Neural cell (in vitro differentiated cells): ENCODE data around the gene EXOC4. TPM values are rescaled to one million over a fixed set of nuclear protein-coding genes. Genes with fewer than 3 reads are reported as not detected.

Source experiments
- H2AFZ ChIP-seq: fragments of 200-600, 300-800 bp; sonication (generic), shearing (Covaris generic); 2 replicates; pipeline ENCODE4 v1.6.0; 2014; ENCODE audit warnings: low read depth, mild to moderate bottlenecking, antibody characterized with exemption, low read length, moderate library complexity
- H3F3A ChIP-seq: fragments of 200-600 bp; shearing (Covaris generic); 2 replicates; pipeline ENCODE4 v1.6.1; 2016; ENCODE audit warnings: mild to moderate bottlenecking, moderate library complexity, mixed read lengths, antibody characterized with exemption, low read length; ENCODE audit not compliant: insufficient read depth, poor library complexity, severe bottlenecking
- H3K27ac ChIP-seq: fragments of 200-600, 300-800 bp; sonication (generic), shearing (Covaris generic); 2 replicates; pipeline ENCODE4 v1.5.1; 2014; ENCODE audit warnings: mild to moderate bottlenecking, low read length, moderate library complexity
- H3K27me3 ChIP-seq: fragments of 300-800, 200-600 bp; sonication (generic), shearing (Covaris generic); 2 replicates; pipeline ENCODE4 v1.6.0; 2014; ENCODE audit warnings: mild to moderate bottlenecking, low read depth, low read length, moderate library complexity; ENCODE audit not compliant: insufficient read depth
- H3K36me3 ChIP-seq: fragments of 300-800, 200-600 bp; sonication (generic), shearing (Covaris generic); 2 replicates; pipeline ENCODE4 v1.5.1; 2014; ENCODE audit warnings: mild to moderate bottlenecking, antibody characterized with exemption, low read length, moderate library complexity; ENCODE audit not compliant: insufficient read depth
- H3K4me2 ChIP-seq: fragments of 300-800, 200-600 bp; sonication (generic), shearing (Covaris generic); 2 replicates; pipeline ENCODE4 v1.6.0; 2014; ENCODE audit warnings: mild to moderate bottlenecking, low read length
- H3K4me3 ChIP-seq: fragments of 300-800, 200-600 bp; sonication (generic), shearing (Covaris generic); 2 replicates; pipeline ENCODE4 v1.5.1; 2014; ENCODE audit warnings: mild to moderate bottlenecking, low read length, moderate library complexity
- H3K79me2 ChIP-seq: fragments of 200-600 bp; shearing (Covaris generic); replicated peaks from 2 replicates; pipeline ENCODE4 v1.6.0; 2014; ENCODE audit warnings: mild to moderate bottlenecking, low read length, moderate library complexity; ENCODE audit not compliant: insufficient read depth
- H3K9ac ChIP-seq: fragments of 300-800, 200-600 bp; sonication (generic), shearing (Covaris generic); 2 replicates; pipeline ENCODE4 v1.6.1; 2016; ENCODE audit warnings: mild to moderate bottlenecking, low read length, mixed read lengths
- H3K9me2 ChIP-seq: fragments of 200-600 bp; shearing (Covaris generic); 2 replicates; pipeline ENCODE4 v1.6.1; 2016; ENCODE audit warnings: mild to moderate bottlenecking, low read length, mixed read lengths; ENCODE audit not compliant: insufficient read depth
- H3K9me3 ChIP-seq: fragments of 200-600, 300-800 bp; sonication (generic), shearing (Covaris generic); 2 replicates; pipeline ENCODE4 v1.6.1; 2016; ENCODE audit warnings: mild to moderate bottlenecking, mixed run types, low read length, moderate library complexity, mixed read lengths
- H4K20me1 ChIP-seq: fragments of 200-600 bp; shearing (Covaris generic); 2 replicates; pipeline ENCODE4 v1.6.1; 2016; ENCODE audit warnings: mild to moderate bottlenecking, mixed run types; ENCODE audit not compliant: insufficient read depth
- CTCF ChIP-seq: fragments of 450-650 bp; IDR thresholded peaks from 2 replicates; pipeline ENCODE4 v1.5.1; 2014; ENCODE audit warnings: antibody characterized with exemption, mild to moderate bottlenecking, moderate library complexity; ENCODE audit not compliant: poor library complexity, severe bottlenecking
- EP300 ChIP-seq: fragments of 450-650 bp; conservative IDR thresholded peaks from 2 replicates; pipeline ENCODE4 v1.6.1; 2014; ENCODE audit warnings: antibody characterized with exemption, mild to moderate bottlenecking, moderate library complexity; ENCODE audit not compliant: poor library complexity, severe bottlenecking
- EZH2 ChIP-seq: fragments of 200-600, 300-800 bp; shearing (Covaris generic), sonication (generic); IDR thresholded peaks from 2 replicates; pipeline ENCODE4 v1.6.1; 2014; ENCODE audit warnings: antibody characterized with exemption, low read length, borderline replicate concordance, mild to moderate bottlenecking; ENCODE audit not compliant: insufficient read depth, poor library complexity, severe bottlenecking
- MXI1 ChIP-seq: fragments of 450-650 bp; conservative IDR thresholded peaks from 2 replicates; pipeline ENCODE4 v1.6.1; 2014; ENCODE audit warnings: antibody characterized with exemption, mild to moderate bottlenecking; ENCODE audit not compliant: poor library complexity, severe bottlenecking
- POLR2AphosphoS5 ChIP-seq: IDR thresholded peaks from 2 replicates; pipeline ENCODE4 v1.6.1; 2012
- RAD21 ChIP-seq: fragments of 450-650 bp; conservative IDR thresholded peaks from 2 replicates; pipeline ENCODE4 v1.6.1; 2014; ENCODE audit warnings: antibody characterized with exemption, mild to moderate bottlenecking, moderate library complexity
- REST ChIP-seq: IDR thresholded peaks from 2 replicates; pipeline ENCODE4 v1.6.1; 2012; ENCODE audit warnings: borderline replicate concordance
- SMC3 ChIP-seq: fragments of 450-650 bp; conservative IDR thresholded peaks from 2 replicates; pipeline ENCODE4 v1.6.1; 2014; ENCODE audit warnings: antibody characterized with exemption, mild to moderate bottlenecking, moderate library complexity; ENCODE audit not compliant: poor library complexity
- TAF1 ChIP-seq: IDR thresholded peaks from 2 replicates; pipeline ENCODE4 v1.6.1; 2012; ENCODE audit warnings: low read depth
- polyA plus RNA-seq: library from polyadenylated mRNA; depleted of rRNA; stranded (reverse); fragments of >200 nt; gene quantifications from 2 replicates; pipeline ENCODE4 v1.2.3, GENCODE V29; 2014

Gene EXOC4
- polyA plus RNA-seq, 1 donor from 2014 or later, result 36.5 TPM

- H3K9ac ChIP-seq, result no peak overlapping the region
- H3K4me2 ChIP-seq, result no peak overlapping the region
- no peaks in the 10 kb centered on the region for H3K27me3 ChIP-seq
- no peak overlapping the region for H3K4me3 ChIP-seq
- H2AFZ ChIP-seq, result no peak overlapping the region
- TF ChIP-seq EZH2 (no peak), SMC3 (no peak), MXI1 (no peak), RAD21 (no peak), REST (no peak), TAF1 (no peak), EP300 (no peak), POLR2AphosphoS5 (no peak), CTCF (no peak)
- H4K20me1 ChIP-seq, result no peaks in the 10 kb centered on the region
- peak overlapping the region; percentile 13 for H3K27ac ChIP-seq
- H3K79me2 ChIP-seq, result no peaks in the 10 kb centered on the region
- H3K9me3 ChIP-seq, result no peaks in the 10 kb centered on the region
- H3K9me2 ChIP-seq, result no peaks in the 10 kb centered on the region
- no peaks in the 10 kb centered on the region for H3F3A ChIP-seq
- H3K36me3 ChIP-seq, result no peaks in the 10 kb centered on the region
Measured at GRCh38 chr7:133502972-133503371, 250.1 kb downstream of the EXOC4 start.

- H3K36me3 ChIP-seq, result no peaks in the 10 kb centered on the region
- no peak overlapping the region for H3K4me3 ChIP-seq
- no peaks in the 10 kb centered on the region for H3K9me2 ChIP-seq
- no peaks in the 10 kb centered on the region for H3F3A ChIP-seq
- no peak overlapping the region for H3K9ac ChIP-seq
- no peaks in the 10 kb centered on the region for H4K20me1 ChIP-seq
- no peaks in the 10 kb centered on the region for H3K9me3 ChIP-seq
- no peak overlapping the region for H3K4me2 ChIP-seq
- no peaks in the 10 kb centered on the region for H3K79me2 ChIP-seq
- no peaks in the 10 kb centered on the region for H3K27me3 ChIP-seq
- H2AFZ ChIP-seq, result no peak overlapping the region
- H3K27ac ChIP-seq, result peak overlapping the region; percentile 47
- TF ChIP-seq MXI1 (no peak), RAD21 (no peak), CTCF (no peak), POLR2AphosphoS5 (no peak), EZH2 (no peak), EP300 (no peak), TAF1 (no peak), REST (no peak), SMC3 (no peak)
Measured at GRCh38 chr7:133504825-133505224, 251.9 kb downstream of the EXOC4 start.
